Panc1 (cell line): ENCODE data around the gene FAM43A. TPM values are rescaled to one million over a fixed set of nuclear protein-coding genes. Genes with fewer than 3 reads are reported as not detected.

Experiments used
- ATAC-seq: fragments of 200-7000 bp; cut with Tn5 transposase; 2 replicates; pipeline ENCODE4 v1.9.1; 2020; ENCODE audit warnings: mild to moderate bottlenecking, moderate library complexity
- BruUV-seq: library from RNA; stranded (reverse); fragments of 400-500 nt; replicated peaks from 2 replicates; lab custom pipeline; 2021; lab: Mats Ljungman, UMichigan
- CTCF ChIA-PET: fragments of 300-600 bp; sonication (Branson Sonifier 250); formaldehyde crosslinking; loops from one replicate; lab custom pipeline; 2022; ENCODE audit warnings: antibody characterized with exemption; lab: Charles Lee
- POLR2A ChIA-PET: fragments of 300-600 bp; sonication (Branson Sonifier 250); formaldehyde crosslinking; loops from one replicate; lab custom pipeline; 2022; ENCODE audit warnings: antibody characterized with exemption; lab: Charles Lee
- DNase-seq: peaks from one replicate; pipeline ENCODE4 v3.0.0-alpha.2; 2010; ENCODE audit warnings: low read depth, low spot score
- H3K27ac ChIP-seq: 2 replicates; pipeline ENCODE4 v1.5.1; 2011; ENCODE audit warnings: mild to moderate bottlenecking, low read length, inconsistent platforms
- H3K27me3 ChIP-seq: fragments of 200-500 bp; sonication (Bioruptor generic); 2 replicates; pipeline ENCODE4 v1.6.0; 2014; ENCODE audit warnings: low read length, inconsistent platforms; ENCODE audit not compliant: control insufficient read depth, insufficient read depth
- H3K36me3 ChIP-seq: fragments of 200-500 bp; sonication (Bioruptor generic); 2 replicates; pipeline ENCODE4 v1.5.1; 2014; ENCODE audit warnings: inconsistent platforms, mild to moderate bottlenecking, low read length, moderate library complexity; ENCODE audit not compliant: control insufficient read depth, insufficient read depth
- H3K4me1 ChIP-seq: 2 replicates; pipeline ENCODE4 v1.5.1; 2011; ENCODE audit warnings: inconsistent platforms, mild to moderate bottlenecking, low read length, moderate library complexity; ENCODE audit not compliant: control insufficient read depth, insufficient read depth
- H3K4me3 ChIP-seq, 2 experiments: 2 replicates each; pipeline ENCODE4 v1.5.1; 2011 to 2012; ENCODE audit warnings: low read depth in 2 of 2, low read length in 2 of 2, mild to moderate bottlenecking in 2 of 2, inconsistent platforms in 1 of 2, moderate library complexity in 1 of 2
- H3K9me3 ChIP-seq: fragments of 200-500 bp; sonication (Bioruptor generic); 2 replicates; pipeline ENCODE4 v1.5.1; 2014; ENCODE audit warnings: low read depth, mild to moderate bottlenecking, inconsistent platforms, low read length, moderate library complexity; ENCODE audit not compliant: control insufficient read depth, insufficient read depth
- POLR2AphosphoS5 ChIP-seq: IDR thresholded peaks from 2 replicates; pipeline ENCODE4 v1.6.1; 2012; ENCODE audit warnings: mild to moderate bottlenecking, low read depth, low read length, moderate library complexity
- SIN3A ChIP-seq: IDR thresholded peaks from 2 replicates; pipeline ENCODE4 v1.6.1; 2012; ENCODE audit warnings: low read depth, mild to moderate bottlenecking, low read length, moderate library complexity, borderline replicate concordance; ENCODE audit not compliant: insufficient read depth
- TCF7L2 ChIP-seq: IDR thresholded peaks from 2 replicates; pipeline ENCODE4 v1.6.1; 2011; ENCODE audit warnings: mild to moderate bottlenecking, low read depth, low read length, inconsistent platforms
- in situ Hi-C: cut with HindIII; loops from 2 replicates; pipeline ENCODE4 v1.10.0; 2016; ENCODE audit warnings: low sequenced_read_pairs, low pct_unique_long_range_greater_than_20kb
- intact Hi-C: fragments of 100-400 bp; cut with micrococcal nuclease; formaldehyde crosslinking; loops from one replicate; pipeline ENCODE4 v1.10.0; 2022; ENCODE audit not compliant: unreplicated experiment
- total RNA-seq: library from RNA; stranded (reverse); gene quantifications from one replicate; pipeline ENCODE4 v1.2.1, GENCODE V29; 2021; ENCODE audit not compliant: unreplicated experiment
- TF ChIP-seq, protein P1 (sequence below), 2 experiments: IDR thresholded peaks; 2 replicates each; pipeline ENCODE4 v1.6.1; 2011 to 2012; ENCODE audit warnings: low read depth in 2 of 2, control low read depth in 1 of 2, low read length in 1 of 2, mild to moderate bottlenecking in 1 of 2, moderate library complexity in 1 of 2; ENCODE audit not compliant: insufficient read depth in 1 of 2
- TF ChIP-seq, protein P2 (sequence below): fragments of 450-650 bp; IDR thresholded peaks from 2 replicates; pipeline ENCODE4 v1.5.1; 2017; ENCODE audit warnings: mild to moderate bottlenecking

The FAM43A gene
- total RNA-seq, 1 experiment from 2014 or later: 51.4 TPM

DNA sequence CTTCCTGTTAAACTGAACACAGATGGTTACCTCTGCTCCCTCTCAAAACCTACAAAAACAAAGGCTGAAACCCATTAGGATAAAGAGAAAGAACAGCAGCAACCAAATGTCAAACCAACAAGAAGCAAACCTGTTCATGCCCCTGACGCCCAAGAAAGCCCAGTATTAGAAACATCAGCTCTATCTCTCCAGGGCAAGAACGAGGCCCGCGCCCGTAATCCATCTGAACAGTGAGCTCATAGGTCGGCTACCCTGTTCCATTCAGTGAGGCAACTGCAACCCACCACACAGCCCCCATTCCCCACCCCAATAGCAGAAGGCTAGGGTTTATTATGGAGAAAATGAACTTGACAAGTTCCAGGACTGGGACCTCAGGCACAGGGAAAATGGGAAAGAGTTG, 23.7 kb upstream of the FAM43A start:
- Histone ChIP-seq H3K4me1 (no peaks in the 10 kb centered on the region), H3K27me3 (no peaks in the 10 kb centered on the region), H3K4me3 (no peak overlapping the region), H3K36me3 (peaks cover 55% of the 10 kb centered on the region), H3K9me3 (no peaks in the 10 kb centered on the region), H3K27ac (no peak overlapping the region)
- intact Hi-C loops: no loop called here
- ATAC-seq (no peak), DNase-seq (no peak)
- in situ Hi-C loops: no loop called here
- ChIA-PET POLR2A (no interaction called here), CTCF (no interaction called here)
- TF ChIP-seq TCF7L2 (no peak), SIN3A (no peak), POLR2AphosphoS5 (no peak)
- TF ChIP-seq, protein P1, sequence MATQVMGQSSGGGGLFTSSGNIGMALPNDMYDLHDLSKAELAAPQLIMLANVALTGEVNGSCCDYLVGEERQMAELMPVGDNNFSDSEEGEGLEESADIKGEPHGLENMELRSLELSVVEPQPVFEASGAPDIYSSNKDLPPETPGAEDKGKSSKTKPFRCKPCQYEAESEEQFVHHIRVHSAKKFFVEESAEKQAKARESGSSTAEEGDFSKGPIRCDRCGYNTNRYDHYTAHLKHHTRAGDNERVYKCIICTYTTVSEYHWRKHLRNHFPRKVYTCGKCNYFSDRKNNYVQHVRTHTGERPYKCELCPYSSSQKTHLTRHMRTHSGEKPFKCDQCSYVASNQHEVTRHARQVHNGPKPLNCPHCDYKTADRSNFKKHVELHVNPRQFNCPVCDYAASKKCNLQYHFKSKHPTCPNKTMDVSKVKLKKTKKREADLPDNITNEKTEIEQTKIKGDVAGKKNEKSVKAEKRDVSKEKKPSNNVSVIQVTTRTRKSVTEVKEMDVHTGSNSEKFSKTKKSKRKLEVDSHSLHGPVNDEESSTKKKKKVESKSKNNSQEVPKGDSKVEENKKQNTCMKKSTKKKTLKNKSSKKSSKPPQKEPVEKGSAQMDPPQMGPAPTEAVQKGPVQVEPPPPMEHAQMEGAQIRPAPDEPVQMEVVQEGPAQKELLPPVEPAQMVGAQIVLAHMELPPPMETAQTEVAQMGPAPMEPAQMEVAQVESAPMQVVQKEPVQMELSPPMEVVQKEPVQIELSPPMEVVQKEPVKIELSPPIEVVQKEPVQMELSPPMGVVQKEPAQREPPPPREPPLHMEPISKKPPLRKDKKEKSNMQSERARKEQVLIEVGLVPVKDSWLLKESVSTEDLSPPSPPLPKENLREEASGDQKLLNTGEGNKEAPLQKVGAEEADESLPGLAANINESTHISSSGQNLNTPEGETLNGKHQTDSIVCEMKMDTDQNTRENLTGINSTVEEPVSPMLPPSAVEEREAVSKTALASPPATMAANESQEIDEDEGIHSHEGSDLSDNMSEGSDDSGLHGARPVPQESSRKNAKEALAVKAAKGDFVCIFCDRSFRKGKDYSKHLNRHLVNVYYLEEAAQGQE (IDR thresholded peaks at IDR 0.05; ENCODE audit: insufficient read depth in 1 of 2, low read depth in 2 of 2, low read length in 1 of 2): no peak
- TF ChIP-seq, protein P2, sequence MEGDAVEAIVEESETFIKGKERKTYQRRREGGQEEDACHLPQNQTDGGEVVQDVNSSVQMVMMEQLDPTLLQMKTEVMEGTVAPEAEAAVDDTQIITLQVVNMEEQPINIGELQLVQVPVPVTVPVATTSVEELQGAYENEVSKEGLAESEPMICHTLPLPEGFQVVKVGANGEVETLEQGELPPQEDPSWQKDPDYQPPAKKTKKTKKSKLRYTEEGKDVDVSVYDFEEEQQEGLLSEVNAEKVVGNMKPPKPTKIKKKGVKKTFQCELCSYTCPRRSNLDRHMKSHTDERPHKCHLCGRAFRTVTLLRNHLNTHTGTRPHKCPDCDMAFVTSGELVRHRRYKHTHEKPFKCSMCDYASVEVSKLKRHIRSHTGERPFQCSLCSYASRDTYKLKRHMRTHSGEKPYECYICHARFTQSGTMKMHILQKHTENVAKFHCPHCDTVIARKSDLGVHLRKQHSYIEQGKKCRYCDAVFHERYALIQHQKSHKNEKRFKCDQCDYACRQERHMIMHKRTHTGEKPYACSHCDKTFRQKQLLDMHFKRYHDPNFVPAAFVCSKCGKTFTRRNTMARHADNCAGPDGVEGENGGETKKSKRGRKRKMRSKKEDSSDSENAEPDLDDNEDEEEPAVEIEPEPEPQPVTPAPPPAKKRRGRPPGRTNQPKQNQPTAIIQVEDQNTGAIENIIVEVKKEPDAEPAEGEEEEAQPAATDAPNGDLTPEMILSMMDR: no peak
- no TSS peak for BruUV-seq

DNA sequence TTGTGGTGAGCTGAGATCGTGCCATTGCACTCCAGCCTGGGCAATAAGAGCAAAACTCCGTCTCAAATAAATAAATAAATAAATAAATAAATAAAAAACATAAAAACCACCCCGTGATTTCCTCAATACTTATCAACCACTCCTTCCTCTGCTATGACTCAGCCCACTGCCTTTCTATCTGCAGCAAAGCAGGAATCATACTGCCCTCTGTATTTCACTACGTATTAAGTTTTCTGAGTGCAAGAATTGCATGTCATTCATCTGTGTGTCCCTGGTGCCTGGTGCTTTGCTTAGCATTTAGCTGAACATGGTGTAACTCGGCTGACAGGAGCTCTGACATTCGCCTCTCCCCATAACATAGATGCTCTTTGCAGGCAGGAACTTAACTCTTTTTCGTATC, 20.8 kb upstream of the FAM43A start:
- Histone ChIP-seq H3K9me3 (no peaks in the 10 kb centered on the region), H3K4me1 (no peaks in the 10 kb centered on the region), H3K36me3 (peaks cover 53% of the 10 kb centered on the region), H3K27ac (no peak overlapping the region), H3K4me3 (no peak overlapping the region), H3K27me3 (no peaks in the 10 kb centered on the region)
- CTCF ChIA-PET: no interaction called here
- POLR2A ChIA-PET: no interaction called here
- intact Hi-C loops (no loop called here), in situ Hi-C loops (no loop called here)
- DNase-seq (no peak), ATAC-seq (peak; percentile 64)
- TSS peak; percentile 35 for BruUV-seq
- TF ChIP-seq, protein P1 (IDR thresholded peaks at IDR 0.05; ENCODE audit: insufficient read depth in 1 of 2, low read depth in 2 of 2, low read length in 1 of 2): no peak
- no peak for TF ChIP-seq POLR2AphosphoS5
